Tibial nerve (tissue), 4 donors: ENCODE results near the gene ZNF138.
"Not testable (repeated sequence)": the region's sequence is repeated elsewhere in the genome, so short reads cannot be mapped to it uniquely, and the experiment has no call there.

Source experiments
- CTCF ChIP-seq, 5 experiments: fragments of 200-600 bp in 3 of 5; fragments of 450-650 bp in 2 of 5; sonication (generic) in 3 of 5; IDR thresholded peaks; one replicate each; pipeline ENCODE4 v1.5.1; 2016 to 2019; ENCODE audit warnings: antibody characterized with exemption in 5 of 5, mild to moderate bottlenecking in 3 of 5, moderate library complexity in 2 of 5
- EP300 ChIP-seq, 2 donors: sonication (generic); formaldehyde crosslinking; IDR thresholded peaks; one replicate each; pipeline ENCODE4 v1.6.1; 2017; ENCODE audit warnings: antibody characterized with exemption in 2 of 2, mild to moderate bottlenecking in 1 of 2
- POLR2A ChIP-seq, 2 donors: fragments of 450-650 bp; IDR thresholded peaks; one replicate each; pipeline ENCODE4 v1.6.1; 2017; ENCODE audit warnings: antibody characterized with exemption in 2 of 2, mild to moderate bottlenecking in 2 of 2, moderate library complexity in 2 of 2

- TF ChIP-seq CTCF, EP300, POLR2A (IDR thresholded peaks at IDR 0.05): not testable (repeated sequence)
Observed at GRCh38 chr7:64799169-64799568, 4.9 kb downstream of the ZNF138 start.
